ENCODE data around the gene ANKRD29.

DNA sequence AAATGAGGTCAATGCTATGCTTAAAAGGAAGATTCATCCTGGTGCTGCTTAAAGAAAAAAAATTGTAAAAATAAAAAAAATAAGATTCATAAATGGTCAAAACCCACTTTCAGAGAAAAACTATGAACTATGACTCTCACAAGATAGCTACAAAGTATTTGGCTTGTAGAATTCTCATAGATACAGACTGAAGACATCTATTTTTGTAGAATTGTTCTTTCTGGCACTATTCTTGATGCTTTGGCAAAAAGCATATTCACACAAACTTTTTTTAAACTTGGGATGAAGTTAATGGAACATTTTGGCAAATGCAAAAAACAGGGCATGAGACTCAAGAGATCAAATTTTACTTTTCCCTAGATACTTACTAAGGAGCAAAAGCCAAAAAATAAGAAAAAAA lies 12.5 kb upstream of the ANKRD29 start:
- TF ChIP-seq, protein P1, sequence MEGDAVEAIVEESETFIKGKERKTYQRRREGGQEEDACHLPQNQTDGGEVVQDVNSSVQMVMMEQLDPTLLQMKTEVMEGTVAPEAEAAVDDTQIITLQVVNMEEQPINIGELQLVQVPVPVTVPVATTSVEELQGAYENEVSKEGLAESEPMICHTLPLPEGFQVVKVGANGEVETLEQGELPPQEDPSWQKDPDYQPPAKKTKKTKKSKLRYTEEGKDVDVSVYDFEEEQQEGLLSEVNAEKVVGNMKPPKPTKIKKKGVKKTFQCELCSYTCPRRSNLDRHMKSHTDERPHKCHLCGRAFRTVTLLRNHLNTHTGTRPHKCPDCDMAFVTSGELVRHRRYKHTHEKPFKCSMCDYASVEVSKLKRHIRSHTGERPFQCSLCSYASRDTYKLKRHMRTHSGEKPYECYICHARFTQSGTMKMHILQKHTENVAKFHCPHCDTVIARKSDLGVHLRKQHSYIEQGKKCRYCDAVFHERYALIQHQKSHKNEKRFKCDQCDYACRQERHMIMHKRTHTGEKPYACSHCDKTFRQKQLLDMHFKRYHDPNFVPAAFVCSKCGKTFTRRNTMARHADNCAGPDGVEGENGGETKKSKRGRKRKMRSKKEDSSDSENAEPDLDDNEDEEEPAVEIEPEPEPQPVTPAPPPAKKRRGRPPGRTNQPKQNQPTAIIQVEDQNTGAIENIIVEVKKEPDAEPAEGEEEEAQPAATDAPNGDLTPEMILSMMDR (IDR thresholded peaks at IDR 0.05), result no peak
- TF ChIP-seq EP300 (IDR thresholded peaks at IDR 0.05) (no peak), POLR2A (IDR thresholded peaks at IDR 0.05) (no peak)
